Activated CD4-positive, alpha-beta T cell treated with anti-CD3 and anti-CD28 coated beads, Interleukin-2, amount 50 U/mL, for 48 hours (primary cell): ENCODE data around the gene EHD2.
"Not testable (repeated sequence)": the region's sequence is repeated elsewhere in the genome, so short reads cannot be mapped to it uniquely, and the experiment has no call there.

Source experiments
- DNase-seq, 2 experiments: peaks; one replicate each; pipeline ENCODE4 v3.0.0-alpha.2; 2020

The EHD2 gene

GRCh38 chr19:47693489-47693888 is 19.7 kb upstream of the EHD2 start:
- no peak for DNase-seq

GRCh38 chr19:47693903-47694302 is 19.3 kb upstream of the EHD2 start:
- DNase-seq: no peak

- no peak for DNase-seq
Measured at GRCh38 chr19:47694466-47695273, 18.6 kb upstream of the EHD2 start.

GRCh38 chr19:47695533-47696262 is 17.5 kb upstream of the EHD2 start:
- no peak for DNase-seq

GRCh38 chr19:47696635-47697034 is 16.6 kb upstream of the EHD2 start:
- no peak for DNase-seq

- peak; percentile 65 to 73 for DNase-seq
Measured at GRCh38 chr19:47697863-47698609, 15.2 kb upstream of the EHD2 start.

GRCh38 chr19:47698631-47699359 is 14.4 kb upstream of the EHD2 start:
- no peak for DNase-seq

GRCh38 chr19:47699360-47699917 is 13.8 kb upstream of the EHD2 start:
- DNase-seq: peak; percentile 70 to 75

- DNase-seq: no peak
Measured at GRCh38 chr19:47700934-47701716, 12.1 kb upstream of the EHD2 start.

- DNase-seq: no peak
Measured at GRCh38 chr19:47701717-47702552, 11.3 kb upstream of the EHD2 start.

- no peak for DNase-seq
Measured at GRCh38 chr19:47702671-47703070, 10.6 kb upstream of the EHD2 start.

GRCh38 chr19:47703301-47703700 is 9.9 kb upstream of the EHD2 start:
- no peak for DNase-seq

- DNase-seq: no peak
Measured at GRCh38 chr19:47704024-47704423, 9.2 kb upstream of the EHD2 start.

- no peak for DNase-seq
Measured at GRCh38 chr19:47704656-47705055, 8.6 kb upstream of the EHD2 start.

- DNase-seq: peak; percentile 85 to 88
Measured at GRCh38 chr19:47707135-47707925, 5.9 kb upstream of the EHD2 start.

- DNase-seq: no peak
Measured at GRCh38 chr19:47711652-47712242, 1.5 kb upstream of the EHD2 start.

- no peak for DNase-seq
Measured at GRCh38 chr19:47714339-47714738, 1.1 kb downstream of the EHD2 start.

- DNase-seq: not testable (repeated sequence)
Measured at GRCh38 chr19:47714855-47715254, 1.6 kb downstream of the EHD2 start.

- DNase-seq: no peak
Measured at GRCh38 chr19:47716270-47716937, 3.2 kb downstream of the EHD2 start.
